ENCODE results near the gene RAB38. TPM values are rescaled to one million over a fixed set of nuclear protein-coding genes. Genes with fewer than 3 reads are reported as not detected.
A peak's percentile ranks its signal among the peaks of the same experiment; 100 is the strongest.

Gene RAB38
- polyA plus RNA-seq, 1 donor from 2014 or later: not detected

DNA sequence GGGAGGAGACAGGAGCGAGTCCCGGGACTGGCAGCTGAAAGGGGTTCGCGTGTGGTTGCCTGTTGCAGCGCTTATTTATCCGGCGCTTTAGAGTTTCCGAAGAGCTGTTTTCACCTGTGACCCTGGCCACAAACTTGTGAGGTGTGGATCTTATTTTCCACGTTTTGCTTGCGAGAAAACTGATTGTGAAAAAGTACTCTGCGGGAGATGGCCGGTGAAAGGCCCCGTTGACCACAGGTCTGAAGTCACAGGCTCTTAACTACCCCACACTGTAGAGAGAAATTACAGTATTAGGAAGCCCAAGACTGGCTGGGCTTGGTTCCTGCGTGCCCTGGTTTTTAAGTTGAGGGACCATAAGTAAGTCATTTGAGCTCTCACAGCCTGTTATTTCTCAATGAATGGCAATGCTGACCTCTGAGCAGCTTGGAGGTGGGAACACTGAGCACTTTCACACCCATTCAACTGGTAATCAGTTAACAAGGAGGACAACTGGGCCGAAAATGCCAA is 379 bp upstream of the RAB38 start:
- H3F3A ChIP-seq (ENCODE audit: insufficient read depth, low read length, poor library complexity, severe bottlenecking): no peaks in the 10 kb centered on the region
- no peaks in the 10 kb centered on the region for H3K79me2 ChIP-seq (replicated peaks; ENCODE audit: insufficient read depth, low read length)
- TF ChIP-seq EP300 (conservative IDR thresholded peaks at IDR 0.05; ENCODE audit: poor library complexity, severe bottlenecking): no peak
- TF ChIP-seq TAF1 (IDR thresholded peaks at IDR 0.05; ENCODE audit: low read depth): no peak
- TF ChIP-seq, protein P1, sequence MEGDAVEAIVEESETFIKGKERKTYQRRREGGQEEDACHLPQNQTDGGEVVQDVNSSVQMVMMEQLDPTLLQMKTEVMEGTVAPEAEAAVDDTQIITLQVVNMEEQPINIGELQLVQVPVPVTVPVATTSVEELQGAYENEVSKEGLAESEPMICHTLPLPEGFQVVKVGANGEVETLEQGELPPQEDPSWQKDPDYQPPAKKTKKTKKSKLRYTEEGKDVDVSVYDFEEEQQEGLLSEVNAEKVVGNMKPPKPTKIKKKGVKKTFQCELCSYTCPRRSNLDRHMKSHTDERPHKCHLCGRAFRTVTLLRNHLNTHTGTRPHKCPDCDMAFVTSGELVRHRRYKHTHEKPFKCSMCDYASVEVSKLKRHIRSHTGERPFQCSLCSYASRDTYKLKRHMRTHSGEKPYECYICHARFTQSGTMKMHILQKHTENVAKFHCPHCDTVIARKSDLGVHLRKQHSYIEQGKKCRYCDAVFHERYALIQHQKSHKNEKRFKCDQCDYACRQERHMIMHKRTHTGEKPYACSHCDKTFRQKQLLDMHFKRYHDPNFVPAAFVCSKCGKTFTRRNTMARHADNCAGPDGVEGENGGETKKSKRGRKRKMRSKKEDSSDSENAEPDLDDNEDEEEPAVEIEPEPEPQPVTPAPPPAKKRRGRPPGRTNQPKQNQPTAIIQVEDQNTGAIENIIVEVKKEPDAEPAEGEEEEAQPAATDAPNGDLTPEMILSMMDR (IDR thresholded peaks at IDR 0.05; ENCODE audit: poor library complexity, severe bottlenecking): no peak
- no peak for TF ChIP-seq RAD21 (conservative IDR thresholded peaks at IDR 0.05)
- no peak for TF ChIP-seq SMC3 (conservative IDR thresholded peaks at IDR 0.05; ENCODE audit: poor library complexity)
- no peak for TF ChIP-seq EZH2 (IDR thresholded peaks at IDR 0.05; ENCODE audit: borderline replicate concordance, insufficient read depth, low read length, poor library complexity, severe bottlenecking)
- TF ChIP-seq, protein P2, sequence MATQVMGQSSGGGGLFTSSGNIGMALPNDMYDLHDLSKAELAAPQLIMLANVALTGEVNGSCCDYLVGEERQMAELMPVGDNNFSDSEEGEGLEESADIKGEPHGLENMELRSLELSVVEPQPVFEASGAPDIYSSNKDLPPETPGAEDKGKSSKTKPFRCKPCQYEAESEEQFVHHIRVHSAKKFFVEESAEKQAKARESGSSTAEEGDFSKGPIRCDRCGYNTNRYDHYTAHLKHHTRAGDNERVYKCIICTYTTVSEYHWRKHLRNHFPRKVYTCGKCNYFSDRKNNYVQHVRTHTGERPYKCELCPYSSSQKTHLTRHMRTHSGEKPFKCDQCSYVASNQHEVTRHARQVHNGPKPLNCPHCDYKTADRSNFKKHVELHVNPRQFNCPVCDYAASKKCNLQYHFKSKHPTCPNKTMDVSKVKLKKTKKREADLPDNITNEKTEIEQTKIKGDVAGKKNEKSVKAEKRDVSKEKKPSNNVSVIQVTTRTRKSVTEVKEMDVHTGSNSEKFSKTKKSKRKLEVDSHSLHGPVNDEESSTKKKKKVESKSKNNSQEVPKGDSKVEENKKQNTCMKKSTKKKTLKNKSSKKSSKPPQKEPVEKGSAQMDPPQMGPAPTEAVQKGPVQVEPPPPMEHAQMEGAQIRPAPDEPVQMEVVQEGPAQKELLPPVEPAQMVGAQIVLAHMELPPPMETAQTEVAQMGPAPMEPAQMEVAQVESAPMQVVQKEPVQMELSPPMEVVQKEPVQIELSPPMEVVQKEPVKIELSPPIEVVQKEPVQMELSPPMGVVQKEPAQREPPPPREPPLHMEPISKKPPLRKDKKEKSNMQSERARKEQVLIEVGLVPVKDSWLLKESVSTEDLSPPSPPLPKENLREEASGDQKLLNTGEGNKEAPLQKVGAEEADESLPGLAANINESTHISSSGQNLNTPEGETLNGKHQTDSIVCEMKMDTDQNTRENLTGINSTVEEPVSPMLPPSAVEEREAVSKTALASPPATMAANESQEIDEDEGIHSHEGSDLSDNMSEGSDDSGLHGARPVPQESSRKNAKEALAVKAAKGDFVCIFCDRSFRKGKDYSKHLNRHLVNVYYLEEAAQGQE (IDR thresholded peaks at IDR 0.05; ENCODE audit: borderline replicate concordance): no peak
- no peak for TF ChIP-seq MXI1 (conservative IDR thresholded peaks at IDR 0.05; ENCODE audit: poor library complexity, severe bottlenecking)
- no peak for TF ChIP-seq POLR2AphosphoS5 (IDR thresholded peaks at IDR 0.05)
- no peaks in the 10 kb centered on the region for H3K9me2 ChIP-seq (ENCODE audit: insufficient read depth, low read length)
- H3K27ac ChIP-seq (ENCODE audit: low read length): no peak overlapping the region
- no peaks in the 10 kb centered on the region for H4K20me1 ChIP-seq (ENCODE audit: insufficient read depth)
- H3K9ac ChIP-seq (ENCODE audit: low read length): no peak overlapping the region
- H2AFZ ChIP-seq (ENCODE audit: low read depth, low read length): no peak overlapping the region
- peaks cover 14% of the 10 kb centered on the region for H3K27me3 ChIP-seq (ENCODE audit: insufficient read depth, low read depth, low read length)
- H3K9me3 ChIP-seq (ENCODE audit: low read length): no peaks in the 10 kb centered on the region
- H3K4me3 ChIP-seq (ENCODE audit: low read length): peak overlapping the region; percentile 62
- no peaks in the 10 kb centered on the region for H3K36me3 ChIP-seq (ENCODE audit: insufficient read depth, low read length)
- H3K4me2 ChIP-seq (ENCODE audit: low read length): no peak overlapping the region

DNA sequence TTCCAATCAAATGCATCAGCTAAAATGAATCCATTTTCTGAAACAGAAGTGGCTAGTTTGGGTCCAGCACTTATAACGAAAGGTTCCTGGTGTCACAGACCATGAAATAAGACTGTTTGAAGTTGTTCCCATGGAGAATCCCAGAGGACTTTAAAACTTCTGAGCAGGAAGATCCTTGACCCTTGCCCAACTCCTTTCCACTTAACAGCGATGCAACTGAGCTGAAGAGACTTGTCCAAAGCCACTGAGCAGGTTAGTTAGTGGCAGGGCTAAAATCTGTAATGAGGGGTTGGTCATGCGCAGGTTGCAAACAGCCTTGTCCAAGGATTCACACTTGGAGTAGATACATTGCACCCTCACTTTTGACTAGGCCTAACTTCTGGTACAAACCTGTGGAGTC is 1.3 kb downstream of the RAB38 start:
- TF ChIP-seq, protein P2 (IDR thresholded peaks at IDR 0.05; ENCODE audit: borderline replicate concordance): no peak
- TF ChIP-seq MXI1 (conservative IDR thresholded peaks at IDR 0.05; ENCODE audit: poor library complexity, severe bottlenecking) (no peak), EP300 (conservative IDR thresholded peaks at IDR 0.05; ENCODE audit: poor library complexity, severe bottlenecking) (no peak), SMC3 (conservative IDR thresholded peaks at IDR 0.05; ENCODE audit: poor library complexity) (no peak), POLR2AphosphoS5 (IDR thresholded peaks at IDR 0.05) (no peak), TAF1 (IDR thresholded peaks at IDR 0.05; ENCODE audit: low read depth) (no peak), RAD21 (conservative IDR thresholded peaks at IDR 0.05) (no peak)
- TF ChIP-seq, protein P1 (IDR thresholded peaks at IDR 0.05; ENCODE audit: poor library complexity, severe bottlenecking): no peak
- no peak overlapping the region for H3K4me2 ChIP-seq (ENCODE audit: low read length)
- no peak overlapping the region for H3K27ac ChIP-seq (ENCODE audit: low read length)
- H3K27me3 ChIP-seq (ENCODE audit: insufficient read depth, low read depth, low read length): peaks cover 14% of the 10 kb centered on the region
- no peaks in the 10 kb centered on the region for H3K9me2 ChIP-seq (ENCODE audit: insufficient read depth, low read length)
- no peaks in the 10 kb centered on the region for H3K9me3 ChIP-seq (ENCODE audit: low read length)
- no peak overlapping the region for H2AFZ ChIP-seq (ENCODE audit: low read depth, low read length)
- no peaks in the 10 kb centered on the region for H4K20me1 ChIP-seq (ENCODE audit: insufficient read depth)
- H3F3A ChIP-seq (ENCODE audit: insufficient read depth, low read length, poor library complexity, severe bottlenecking): no peaks in the 10 kb centered on the region
- no peak overlapping the region for H3K9ac ChIP-seq (ENCODE audit: low read length)
- no peaks in the 10 kb centered on the region for H3K79me2 ChIP-seq (replicated peaks; ENCODE audit: insufficient read depth, low read length)
- H3K4me3 ChIP-seq (ENCODE audit: low read length): no peak overlapping the region
- no peaks in the 10 kb centered on the region for H3K36me3 ChIP-seq (ENCODE audit: insufficient read depth, low read length)

Measured in neural cell (in vitro differentiated cells).